ENCODE results near the gene COL23A1. TPM values are rescaled to one million over a fixed set of nuclear protein-coding genes. Genes with fewer than 3 reads are reported as not detected.

COL23A1 gene
- total and polyA plus RNA-seq, 2 of the 13 experiments (the other 11 are each of a cell fraction or from before 2014, with no cell fraction given) = not detected

GRCh38 chr5:178236126-178236525 lies 354.1 kb downstream of the COL23A1 start (continued):
- TF ChIP-seq THAP7 (CRISPR knock-in tag; IDR thresholded peaks at IDR 0.05) (no peak), CTCF (CRISPR knock-in tag; IDR thresholded peaks at IDR 0.05) (no peak), ATF6 (CRISPR knock-in tag; conservative IDR thresholded peaks at IDR 0.05) (no peak), POLR2G (IDR thresholded peaks at IDR 0.05; ENCODE audit: low read depth, low read length) (no peak), ZFP62 (CRISPR knock-in tag; IDR thresholded peaks at IDR 0.05) (no peak), CAMTA2 (CRISPR knock-in tag; IDR thresholded peaks at IDR 0.05; ENCODE audit: borderline replicate concordance) (no peak)

GRCh38 chr5:178235588-178235974 lies 354.6 kb downstream of the COL23A1 start:
- CTCF ChIA-PET (ENCODE audit: low intra/inter-chr PET ratio, low total read pairs) = no interaction called here
- intact Hi-C loops (cut with micrococcal nuclease; ENCODE audit: unreplicated experiment) = no loop called here

More at GRCh38 chr5:178235588-178235974, 354.6 kb downstream of the COL23A1 start:
- Histone ChIP-seq H3K4me3 (replicated peaks in 1 of 3; ENCODE audit: insufficient read depth in 1 of 3, low read depth in 2 of 3, low read length in 3 of 3) (no peak overlapping the region), H3K27ac (ENCODE audit: extremely low read length, insufficient read depth, low read length) (no peak overlapping the region), H3K4me2 (ENCODE audit: low read depth, low read length) (no peak overlapping the region), H3K4me1 (ENCODE audit: insufficient read depth, low read length) (peaks cover 66% of the 10 kb centered on the region), H3K36me3 (replicated peaks in 1 of 2; ENCODE audit: control insufficient read depth in 1 of 2, insufficient read depth in 2 of 2, low read length in 2 of 2) (peaks cover 0 to 1% of the 10 kb centered on the region in 2 experiments; a peak in 2 of 5 replicates), H3K9ac (ENCODE audit: insufficient read depth, low read depth, low read length) (no peak overlapping the region), H3K79me2 (ENCODE audit: insufficient read depth, low read length) (peaks cover 15% of the 10 kb centered on the region), H3K9me3 (ENCODE audit: low read length) (no peaks in the 10 kb centered on the region), H2AFZ (ENCODE audit: low read length) (no peak overlapping the region), H3K27me3 (ENCODE audit: control insufficient read depth in 1 of 2, insufficient read depth in 2 of 2, low read length in 2 of 2) (no peaks in the 10 kb centered on the region; a peak in 1 of 5 replicates), H4K20me1 (ENCODE audit: insufficient read depth, low read length) (no peaks in the 10 kb centered on the region)
- TF ChIP-seq KMT2B (CRISPR knock-in tag; IDR thresholded peaks at IDR 0.05) = no peak
- no peak for TF ChIP-seq ARNTL (CRISPR knock-in tag; IDR thresholded peaks at IDR 0.05)
- no peak for TF ChIP-seq FOXO4 (CRISPR knock-in tag; conservative IDR thresholded peaks at IDR 0.05)
- TF ChIP-seq KLF6 (CRISPR knock-in tag; IDR thresholded peaks at IDR 0.05) = no peak
- TF ChIP-seq ZNF329 (CRISPR knock-in tag; IDR thresholded peaks at IDR 0.05; ENCODE audit: low read depth) = no peak
- no peak for DNase-seq (ENCODE audit: low spot score)
- no TSS peak for BruUV-seq (replicated peaks)
- POLR2A ChIA-PET = interaction anchor here (0.7 to 1.1 kb wide), 3 partner anchors 22 to 31 kb away, joined by 3 to 4 read pairs (median 3); partner anchors contain the start of gene HNRNPAB
- 100% methylated on average over 1 of the region's 3 CpGs for WGBS (ENCODE audit: low lambda C conversion rate)
- in situ Hi-C loops (cut with HindIII; ENCODE audit: extremely low pct_ligation_motif_present, low pct_unique_long_range_greater_than_20kb) = no loop called here
- no peak for FAIRE-seq
- no peak for ATAC-seq
